ENCODE measurements around the gene SCUBE2. TPM values are rescaled to one million over a fixed set of nuclear protein-coding genes. Genes with fewer than 3 reads are reported as not detected.

The SCUBE2 gene
- 0.55 and 1.4 TPM in 2 replicates for total RNA-seq (2014; rRNA removed; shearing (Covaris generic))

DNA sequence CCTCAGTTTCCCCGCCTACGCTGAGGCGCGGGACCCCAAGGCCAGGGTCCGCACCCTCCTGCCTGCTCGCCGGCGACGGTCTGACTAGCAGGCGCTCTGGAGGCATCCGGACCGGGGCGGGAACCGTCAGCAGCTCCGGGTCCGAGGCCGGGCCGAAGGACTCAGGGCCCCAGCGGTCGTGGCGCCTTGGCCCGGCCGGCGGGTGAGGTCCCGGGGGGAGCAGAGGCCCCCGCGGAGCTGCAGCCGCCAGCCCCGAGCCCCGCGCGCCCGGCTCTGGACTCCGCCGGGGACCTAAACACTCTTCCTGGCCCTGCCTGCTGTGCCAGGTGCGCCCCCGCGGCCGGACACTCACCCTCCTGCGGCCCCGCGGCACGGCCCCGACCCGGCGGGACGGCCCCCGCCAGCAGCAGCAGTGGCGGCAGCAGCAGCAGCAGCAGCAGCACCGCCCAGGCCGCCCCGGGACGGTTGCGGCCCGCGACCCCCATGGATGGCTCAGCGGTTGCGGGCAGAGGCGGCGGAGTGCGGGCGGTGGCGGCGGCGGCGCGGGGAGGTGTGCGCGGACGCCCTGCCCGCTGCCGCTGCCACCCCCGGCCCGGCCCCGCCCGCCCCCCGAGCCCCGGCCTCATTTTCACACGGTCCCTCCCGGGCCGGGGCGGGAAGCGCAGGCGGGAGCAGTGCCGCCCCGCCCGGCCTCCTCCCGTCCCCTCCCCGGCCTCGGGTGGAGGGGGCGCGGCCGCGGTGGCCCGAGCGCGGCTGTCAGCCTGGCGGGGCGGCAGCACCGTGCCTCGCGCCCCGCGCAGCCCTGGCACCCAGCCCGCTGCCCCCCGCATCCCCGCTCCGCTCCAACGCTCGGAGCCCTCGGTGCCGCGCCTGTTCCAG lies at the start of gene SCUBE2:
TSS of gene SCUBE2 (minus strand) at position 556 of the 879 bp plus-strand sequence. CDS start at position 485, 71 bp downstream.
- DNase-seq, result peak; percentile 90
- H3K4me3 ChIP-seq (ENCODE audit: insufficient read depth, low read depth, low read length), result peak within 1 kb of the TSS; percentile 35
- peaks cover 33% of the 10 kb centered on the region for H3K27me3 ChIP-seq (ENCODE audit: control insufficient read depth, insufficient read depth, low read length)
- H3K36me3 ChIP-seq (replicated peaks; ENCODE audit: control insufficient read depth, insufficient read depth, low read length), result no peaks in the 10 kb centered on the region

DNA sequence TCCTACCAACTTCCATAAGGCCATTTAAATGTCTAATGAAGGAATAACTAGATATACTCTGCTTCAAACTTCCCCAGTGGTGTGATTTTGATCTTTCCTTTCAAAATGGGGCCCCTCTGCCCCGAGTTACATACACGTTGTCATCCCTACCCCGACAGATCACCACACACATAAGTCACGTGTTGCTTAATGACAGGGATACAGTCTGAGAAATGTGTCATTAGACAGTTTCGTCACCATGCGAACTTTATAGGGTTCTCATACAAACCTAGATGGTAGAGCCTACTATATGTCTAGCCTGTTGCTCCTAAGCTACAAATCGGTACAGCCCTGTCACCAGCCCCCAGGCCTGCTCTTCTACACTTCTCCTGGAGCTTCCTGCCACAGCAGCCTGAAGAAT lies 49.8 kb upstream of the SCUBE2 start:
- no peak for DNase-seq
- no peaks in the 10 kb centered on the region for H3K27me3 ChIP-seq (ENCODE audit: control insufficient read depth, insufficient read depth, low read length)
- H3K4me3 ChIP-seq (ENCODE audit: insufficient read depth, low read depth, low read length), result no peak overlapping the region
- peaks cover 36% of the 10 kb centered on the region for H3K36me3 ChIP-seq (replicated peaks; ENCODE audit: control insufficient read depth, insufficient read depth, low read length)

DNA sequence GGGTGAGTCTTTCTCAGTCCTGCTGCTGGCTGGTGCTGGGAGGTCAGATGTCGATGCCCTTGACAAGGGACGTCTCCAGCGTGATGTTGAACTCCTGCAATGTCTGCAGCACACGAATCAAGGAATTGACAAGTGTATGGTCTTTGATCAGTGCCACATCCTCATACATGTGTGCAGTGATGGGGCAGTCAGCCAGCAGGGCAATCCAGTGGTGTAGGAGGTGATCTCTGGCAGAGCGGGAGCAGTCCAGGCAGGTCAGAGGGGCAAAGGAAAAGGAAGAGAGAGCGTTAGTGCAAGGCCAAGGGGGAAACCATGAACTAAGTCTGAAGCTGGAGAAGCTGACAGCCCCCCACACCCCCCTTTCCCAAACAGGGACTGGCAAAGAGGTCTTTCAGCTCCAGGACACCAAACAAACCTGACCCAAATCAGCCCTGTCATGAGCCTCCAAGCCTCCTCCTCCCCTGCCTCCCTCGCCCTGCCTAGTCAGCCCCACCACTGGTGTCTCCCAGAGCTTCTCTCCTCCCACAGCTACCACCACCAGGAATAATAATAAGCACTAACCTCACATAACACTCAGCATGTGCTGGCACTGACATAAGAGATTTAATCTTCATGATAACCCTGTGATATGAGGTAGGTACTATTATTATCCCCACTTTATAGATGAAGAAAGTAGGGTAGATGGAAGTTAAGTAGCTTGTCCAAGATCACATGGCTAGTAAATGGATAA lies 48.4 kb upstream of the SCUBE2 start:
- Histone ChIP-seq H3K4me3 (ENCODE audit: insufficient read depth, low read depth, low read length) (no peak overlapping the region), H3K36me3 (replicated peaks; ENCODE audit: control insufficient read depth, insufficient read depth, low read length) (peaks cover 31% of the 10 kb centered on the region), H3K27me3 (ENCODE audit: control insufficient read depth, insufficient read depth, low read length) (no peaks in the 10 kb centered on the region)
- no peak for DNase-seq

DNA sequence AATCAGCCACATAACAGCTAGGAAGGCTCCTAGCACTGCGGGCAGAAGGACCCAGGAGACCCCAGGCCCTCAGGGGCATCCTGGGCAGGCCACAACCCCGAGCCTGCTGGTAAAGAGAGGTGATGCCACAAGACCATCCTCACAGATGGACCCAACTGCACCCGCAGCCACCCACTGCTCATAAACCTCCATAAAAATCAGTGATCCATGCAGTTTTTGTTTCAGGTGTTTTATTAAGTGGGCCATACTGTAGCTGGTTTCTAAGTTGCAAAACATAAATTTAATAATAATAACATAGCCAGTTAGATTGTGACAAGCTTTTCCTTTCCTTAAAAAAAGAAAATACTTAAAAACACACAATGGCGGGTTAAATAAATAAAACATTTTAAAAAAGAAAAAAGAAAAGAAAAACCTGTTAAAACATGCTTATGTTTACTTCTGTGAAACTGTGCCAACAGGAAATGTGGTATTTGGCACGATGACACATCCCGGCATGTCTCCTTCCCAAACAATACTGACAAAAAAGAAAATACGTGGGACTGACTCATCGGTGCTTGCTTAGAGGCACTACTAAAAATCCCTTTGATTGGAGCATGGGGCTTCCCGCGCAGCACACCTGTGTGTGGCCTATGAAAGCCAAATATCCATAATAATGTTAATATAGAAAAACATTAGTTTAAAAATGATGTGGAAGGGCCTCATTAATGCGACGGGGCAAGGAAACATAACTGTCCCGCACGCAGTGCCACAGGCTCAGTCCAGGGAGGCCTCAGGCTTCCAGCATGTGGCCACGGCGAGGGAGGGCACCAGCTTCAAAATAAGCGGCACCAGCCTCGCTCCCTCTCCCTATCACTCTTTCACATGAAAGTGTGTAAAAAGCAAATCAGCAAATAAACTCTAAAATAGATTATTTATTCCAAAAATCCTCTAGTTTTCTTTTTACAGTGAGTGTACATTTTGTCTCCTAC lies 47.5 kb upstream of the SCUBE2 start:
- Histone ChIP-seq H3K36me3 (replicated peaks; ENCODE audit: control insufficient read depth, insufficient read depth, low read length) (peaks cover 25% of the 10 kb centered on the region), H3K4me3 (ENCODE audit: insufficient read depth, low read depth, low read length) (no peak overlapping the region), H3K27me3 (ENCODE audit: control insufficient read depth, insufficient read depth, low read length) (no peaks in the 10 kb centered on the region)
- no peak for DNase-seq

DNA sequence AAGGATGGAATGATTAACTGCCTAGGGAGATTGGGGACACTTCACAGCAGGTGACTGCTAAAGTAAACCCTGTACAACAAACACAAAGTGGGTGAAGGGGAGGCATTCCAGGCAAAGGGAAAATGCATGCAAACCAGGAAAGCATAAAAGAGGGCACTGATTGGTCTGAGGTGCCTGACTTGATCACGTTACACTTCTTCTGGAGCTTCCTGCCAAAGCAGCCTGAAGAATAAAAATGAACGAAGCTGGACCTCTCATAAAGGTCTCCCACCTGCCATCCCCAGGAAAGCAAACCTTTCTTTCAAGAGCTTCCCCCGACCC lies 46.7 kb upstream of the SCUBE2 start:
- peak; percentile 22 for DNase-seq
- no peaks in the 10 kb centered on the region for H3K27me3 ChIP-seq (ENCODE audit: control insufficient read depth, insufficient read depth, low read length)
- peaks cover 20% of the 10 kb centered on the region for H3K36me3 ChIP-seq (replicated peaks; ENCODE audit: control insufficient read depth, insufficient read depth, low read length)
- H3K4me3 ChIP-seq (ENCODE audit: insufficient read depth, low read depth, low read length), result no peak overlapping the region

DNA sequence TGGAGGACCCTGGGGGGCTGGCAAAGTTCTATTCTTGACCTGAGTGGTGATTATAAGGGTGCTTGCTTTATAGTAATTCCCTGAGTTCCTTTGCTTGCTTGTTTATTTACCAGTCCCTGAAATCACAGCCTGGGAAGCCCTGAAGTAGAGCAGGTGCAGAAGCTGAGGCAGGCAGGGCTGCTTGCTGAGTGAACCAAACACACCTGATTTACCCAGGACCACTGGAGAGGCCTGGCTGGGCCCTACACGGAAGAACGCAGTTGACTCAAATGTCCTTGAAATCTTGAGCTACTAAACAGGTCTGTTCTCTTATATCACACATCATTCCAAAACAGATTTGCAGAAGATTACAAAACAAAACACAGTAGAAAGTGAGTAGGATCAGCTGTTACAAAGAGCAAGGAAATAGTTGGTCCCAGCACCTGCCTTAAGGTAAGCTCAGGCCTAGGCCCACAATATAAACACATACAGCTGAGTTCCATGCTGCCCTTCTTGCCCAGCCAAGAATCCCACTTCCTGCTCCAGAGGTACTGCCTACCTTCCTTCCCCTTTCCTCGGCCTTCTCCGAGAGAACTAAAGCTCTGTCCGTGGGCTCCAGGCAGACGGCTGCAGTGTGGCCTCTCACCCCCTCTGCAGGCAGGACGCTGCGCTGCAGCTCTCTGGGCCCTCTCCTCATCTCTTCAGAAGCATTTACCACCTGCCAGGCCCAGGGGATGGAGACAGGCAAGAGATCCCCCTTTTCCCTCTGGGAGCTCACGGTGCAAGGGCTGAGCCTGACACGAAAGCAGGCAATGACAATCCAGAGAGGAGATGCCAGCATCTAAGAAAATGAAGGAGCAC lies 46.1 kb upstream of the SCUBE2 start:
- no peak overlapping the region for H3K4me3 ChIP-seq (ENCODE audit: insufficient read depth, low read depth, low read length)
- DNase-seq, result peak; percentile 89
- no peaks in the 10 kb centered on the region for H3K27me3 ChIP-seq (ENCODE audit: control insufficient read depth, insufficient read depth, low read length)
- H3K36me3 ChIP-seq (replicated peaks; ENCODE audit: control insufficient read depth, insufficient read depth, low read length), result peaks cover 14% of the 10 kb centered on the region

DNA sequence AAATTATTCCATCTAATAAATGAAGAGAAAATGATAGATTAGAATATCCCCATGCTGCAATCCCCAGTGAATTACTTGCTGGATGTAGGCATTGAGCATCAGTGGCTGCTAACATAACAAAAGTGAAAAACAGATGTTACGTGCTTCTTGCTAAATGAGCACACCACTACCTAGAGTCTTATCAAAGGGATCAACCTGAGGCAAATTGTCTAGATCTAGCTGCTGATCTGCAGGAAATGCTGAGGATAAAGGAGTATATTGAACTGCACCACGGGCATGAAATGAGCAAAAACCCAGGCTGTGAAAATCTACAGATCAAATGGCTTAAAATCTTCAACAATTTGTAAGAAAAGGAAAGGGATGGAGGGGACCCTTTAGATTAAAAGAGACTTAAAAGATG lies 45.3 kb upstream of the SCUBE2 start:
- Histone ChIP-seq H3K36me3 (replicated peaks; ENCODE audit: control insufficient read depth, insufficient read depth, low read length) (peaks cover 9% of the 10 kb centered on the region), H3K4me3 (ENCODE audit: insufficient read depth, low read depth, low read length) (no peak overlapping the region)
- DNase-seq, result no peak

DNA sequence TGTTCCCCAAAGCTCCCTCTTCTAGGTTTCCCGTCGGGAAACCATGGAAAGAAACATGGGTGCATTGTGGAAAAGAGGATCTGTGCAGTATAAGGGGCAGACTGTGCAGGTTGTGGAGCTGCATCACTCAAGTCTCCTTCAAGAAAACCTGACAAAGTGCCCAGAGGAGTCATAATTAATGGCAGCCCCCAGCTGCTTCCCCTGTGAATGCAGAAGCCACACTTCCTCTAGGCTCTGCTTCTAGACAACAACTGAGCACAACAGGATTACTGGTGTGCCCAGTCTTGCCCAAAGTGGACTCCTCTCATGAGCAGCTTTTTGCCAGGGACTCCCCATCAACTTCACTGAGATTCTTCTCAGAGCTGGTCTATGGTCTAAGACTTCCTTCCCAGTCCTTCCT lies 42.6 kb upstream of the SCUBE2 start:
- Histone ChIP-seq H3K27me3 (ENCODE audit: control insufficient read depth, insufficient read depth, low read length) (no peaks in the 10 kb centered on the region), H3K4me3 (ENCODE audit: insufficient read depth, low read depth, low read length) (no peak overlapping the region), H3K36me3 (replicated peaks; ENCODE audit: control insufficient read depth, insufficient read depth, low read length) (peaks cover 1% of the 10 kb centered on the region; the same call in 1 of the 2 replicates)
- no peak for DNase-seq

More for the DNA sequence above, 45.3 kb upstream of the SCUBE2 start:
- H3K27me3 ChIP-seq (ENCODE audit: control insufficient read depth, insufficient read depth, low read length), result no peaks in the 10 kb centered on the region

DNA sequence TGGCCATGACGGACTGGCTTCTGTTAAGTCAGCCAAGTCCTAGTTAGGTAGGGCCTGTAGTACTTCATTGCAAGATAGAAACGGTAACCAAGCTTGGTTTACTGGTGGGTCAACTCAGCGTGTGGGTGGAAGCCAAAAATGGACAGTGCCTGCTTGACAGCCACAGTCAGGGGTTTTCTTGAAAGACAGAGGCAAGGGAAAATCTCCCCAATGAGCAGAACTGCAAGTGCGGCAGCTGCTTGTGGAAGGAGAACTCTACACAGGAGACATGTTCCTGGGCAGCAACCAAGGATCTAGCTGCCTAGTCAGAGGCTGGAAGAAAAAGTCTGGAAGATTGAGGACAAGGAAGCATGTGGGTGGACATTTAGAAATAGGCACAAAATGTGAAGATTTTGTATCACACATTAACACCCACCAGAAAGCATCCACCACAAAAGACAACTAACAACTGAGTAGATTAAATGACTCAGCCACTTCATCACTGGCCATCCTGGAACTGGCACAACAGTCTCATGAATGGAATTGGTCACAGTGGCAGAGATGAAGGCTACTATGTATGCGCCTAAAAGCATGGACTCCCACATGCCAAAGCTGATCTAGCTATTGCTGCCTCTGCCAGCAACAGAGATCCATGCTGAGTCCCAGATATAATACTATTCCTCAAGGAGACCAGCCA lies 40.9 kb upstream of the SCUBE2 start:
- peaks cover 1% of the 10 kb centered on the region; the same call in 1 of the 2 replicates for H3K36me3 ChIP-seq (replicated peaks; ENCODE audit: control insufficient read depth, insufficient read depth, low read length)
- no peak overlapping the region for H3K4me3 ChIP-seq (ENCODE audit: insufficient read depth, low read depth, low read length)
- no peak for DNase-seq
- H3K27me3 ChIP-seq (ENCODE audit: control insufficient read depth, insufficient read depth, low read length), result no peaks in the 10 kb centered on the region

DNA sequence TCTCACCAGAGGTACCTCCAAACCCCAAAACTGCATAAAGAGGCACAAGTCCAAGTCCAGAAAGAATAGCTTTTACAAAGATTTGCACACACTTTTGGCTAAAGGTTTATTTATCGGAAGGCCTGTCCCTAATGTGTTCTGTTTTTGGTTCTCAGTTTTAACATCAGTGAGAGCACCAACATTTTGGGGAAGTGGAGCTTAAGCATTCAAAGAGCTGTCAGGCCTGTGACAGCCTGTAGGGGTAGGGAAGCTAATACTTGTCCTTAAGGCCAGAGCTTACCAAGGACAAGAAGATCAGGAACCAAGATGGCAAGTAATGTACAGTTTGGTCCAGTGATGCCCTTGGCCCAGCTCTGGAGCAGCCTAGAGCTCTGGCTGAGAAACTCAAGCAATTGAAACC lies 38.9 kb upstream of the SCUBE2 start:
- H3K4me3 ChIP-seq (ENCODE audit: insufficient read depth, low read depth, low read length), result no peak overlapping the region
- DNase-seq, result no peak
- no peaks in the 10 kb centered on the region for H3K36me3 ChIP-seq (replicated peaks; ENCODE audit: control insufficient read depth, insufficient read depth, low read length)
- no peaks in the 10 kb centered on the region for H3K27me3 ChIP-seq (ENCODE audit: control insufficient read depth, insufficient read depth, low read length)

DNA sequence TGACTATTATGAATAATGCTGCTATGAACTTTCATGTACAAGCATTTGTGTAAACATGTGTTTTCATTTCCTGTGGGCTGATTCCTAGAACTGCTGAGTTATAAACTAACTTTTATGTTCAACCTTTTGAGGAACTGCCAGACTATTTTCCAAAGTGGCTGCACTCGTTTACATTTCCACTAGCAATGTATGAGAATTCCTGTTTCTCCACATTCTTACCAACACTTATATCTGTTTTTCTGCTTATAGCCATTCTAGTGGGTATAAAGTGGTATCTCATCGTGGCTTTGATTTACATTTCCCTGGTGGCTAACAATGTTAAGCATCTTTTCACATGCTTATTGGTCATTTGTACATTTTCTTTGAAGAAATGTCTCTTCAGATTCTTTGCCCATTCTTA lies 35.2 kb upstream of the SCUBE2 start:
- no peaks in the 10 kb centered on the region for H3K36me3 ChIP-seq (replicated peaks; ENCODE audit: control insufficient read depth, insufficient read depth, low read length)
- H3K27me3 ChIP-seq (ENCODE audit: control insufficient read depth, insufficient read depth, low read length), result no peaks in the 10 kb centered on the region
- no peak for DNase-seq
- H3K4me3 ChIP-seq (ENCODE audit: insufficient read depth, low read depth, low read length), result no peak overlapping the region

DNA sequence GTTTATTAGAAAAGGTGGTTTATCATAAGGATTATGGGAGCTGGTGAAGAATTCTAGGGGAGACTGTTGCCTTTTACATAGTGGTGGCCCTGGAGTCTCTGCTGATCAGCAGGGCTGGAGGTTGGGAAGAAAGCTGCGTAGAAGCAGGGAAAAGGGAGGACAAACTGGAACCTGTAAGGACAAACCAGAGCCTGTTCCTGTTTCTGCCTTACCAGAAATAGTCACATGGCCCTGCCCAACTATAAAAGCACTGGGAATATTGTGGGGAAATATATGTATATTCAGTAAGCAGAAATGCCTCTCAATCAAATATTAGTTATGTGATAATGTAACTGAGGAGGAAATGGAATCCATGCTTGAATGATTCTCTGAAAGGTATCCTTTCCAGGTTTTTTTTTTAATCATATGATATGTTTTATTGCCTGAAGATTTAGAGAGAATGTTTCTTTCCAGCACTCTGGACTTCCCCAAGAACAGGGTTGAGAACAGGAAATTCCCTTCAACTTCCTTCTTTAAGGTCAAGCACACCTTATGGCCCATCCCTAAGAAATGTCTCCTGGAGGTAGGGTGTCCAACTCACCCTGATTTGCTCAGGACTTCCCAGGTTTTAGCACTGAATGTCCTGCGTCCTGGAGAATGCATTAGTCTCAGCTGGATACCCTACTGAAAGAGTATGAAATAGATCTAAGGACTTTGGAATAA lies 33.9 kb upstream of the SCUBE2 start:
- H3K36me3 ChIP-seq (replicated peaks; ENCODE audit: control insufficient read depth, insufficient read depth, low read length), result no peaks in the 10 kb centered on the region
- no peak for DNase-seq
- H3K27me3 ChIP-seq (ENCODE audit: control insufficient read depth, insufficient read depth, low read length), result no peaks in the 10 kb centered on the region
- H3K4me3 ChIP-seq (ENCODE audit: insufficient read depth, low read depth, low read length), result no peak overlapping the region
